Osteoblast (primary cell): ENCODE results near the gene IFT43. TPM values are rescaled to one million over a fixed set of nuclear protein-coding genes. Genes with fewer than 3 reads are reported as not detected.

Source experiments
- DNase-seq: peaks from one replicate; pipeline ENCODE4 v3.0.0; 2011; ENCODE audit warnings: low spot score, mixed read lengths; ENCODE audit not compliant: insufficient read length; ENCODE audit errors: missing footprints
- H2AFZ ChIP-seq: 2 replicates; pipeline ENCODE4 v1.6.0; 2011; ENCODE audit warnings: mild to moderate bottlenecking, low read length
- H3K27ac ChIP-seq: 2 replicates; pipeline ENCODE4 v1.5.1; 2011; ENCODE audit warnings: mild to moderate bottlenecking, low read depth, low read length, moderate library complexity
- H3K27me3 ChIP-seq: 2 replicates; pipeline ENCODE4 v1.6.0; 2012; ENCODE audit warnings: mild to moderate bottlenecking, control low read depth, inconsistent platforms, low read length, moderate library complexity; ENCODE audit not compliant: insufficient read depth
- H3K36me3 ChIP-seq: 2 replicates; pipeline ENCODE4 v1.5.1; 2011; ENCODE audit warnings: mild to moderate bottlenecking, low read length, control low read depth, moderate library complexity; ENCODE audit not compliant: insufficient read depth
- H3K4me1 ChIP-seq: 2 replicates; pipeline ENCODE4 v1.5.1; 2011; ENCODE audit warnings: mild to moderate bottlenecking, low read length, control low read depth, moderate library complexity; ENCODE audit not compliant: insufficient read depth
- H3K4me2 ChIP-seq: 2 replicates; pipeline ENCODE4 v1.6.0; 2011; ENCODE audit warnings: mild to moderate bottlenecking, low read length; ENCODE audit not compliant: insufficient read depth
- H3K4me3 ChIP-seq: fragments of 200-600 bp; sonication (generic); 3 replicates; pipeline ENCODE4 v1.5.1; 2012; ENCODE audit warnings: mild to moderate bottlenecking, low read length, inconsistent platforms; ENCODE audit not compliant: insufficient read depth
- H3K79me2 ChIP-seq: 2 replicates; pipeline ENCODE4 v1.6.0; 2012; ENCODE audit warnings: mild to moderate bottlenecking, low read length, control low read depth, inconsistent platforms; ENCODE audit not compliant: insufficient read depth
- H3K9me3 ChIP-seq: 2 replicates; pipeline ENCODE4 v1.5.1; 2011; ENCODE audit warnings: low read depth, low read length, control low read depth
- H4K20me1 ChIP-seq: 2 replicates; pipeline ENCODE4 v1.6.0; 2012; ENCODE audit warnings: mild to moderate bottlenecking, low read length, control low read depth; ENCODE audit not compliant: insufficient read depth
- CTCF ChIP-seq: IDR thresholded peaks from 2 replicates; pipeline ENCODE4 v1.5.1; 2011; ENCODE audit warnings: mild to moderate bottlenecking, low read depth, low read length, moderate library complexity; ENCODE audit errors: extremely low read depth
- total RNA-seq: library from RNA; depleted of rRNA; stranded (reverse); fragments of >200 nt; gene quantifications from 2 replicates; pipeline ENCODE4 v1.2.3, GENCODE V29; 2012

IFT43 gene
- total RNA-seq, 1 donor: 32.6 TPM

- no peak for DNase-seq
- H3K9me3 ChIP-seq: no peaks in the 10 kb centered on the region
- no peaks in the 10 kb centered on the region for H3K79me2 ChIP-seq
- no peaks in the 10 kb centered on the region for H3K36me3 ChIP-seq
- H3K4me3 ChIP-seq: peak overlapping the region; percentile 86
- H3K27ac ChIP-seq: no peak overlapping the region
- H3K4me1 ChIP-seq: peaks cover 32% of the 10 kb centered on the region
- TF ChIP-seq CTCF: no peak
- peak overlapping the region; percentile 94 for H3K4me2 ChIP-seq
- H3K27me3 ChIP-seq: no peaks in the 10 kb centered on the region
- H2AFZ ChIP-seq: peak overlapping the region; percentile 76
- H4K20me1 ChIP-seq: no peaks in the 10 kb centered on the region
These were observed 5.7 kb upstream of the IFT43 start for GRCh38 chr14:75979648-75980565.

- H3K36me3 ChIP-seq: no peaks in the 10 kb centered on the region
- H3K27me3 ChIP-seq: no peaks in the 10 kb centered on the region
- peaks cover 2% of the 10 kb centered on the region for H3K79me2 ChIP-seq
- H3K9me3 ChIP-seq: no peaks in the 10 kb centered on the region
- H3K4me1 ChIP-seq: peaks cover 36% of the 10 kb centered on the region
- peak overlapping the region; percentile 70 for H2AFZ ChIP-seq
- no peak for TF ChIP-seq CTCF
- H4K20me1 ChIP-seq: no peaks in the 10 kb centered on the region
- peak overlapping the region; percentile 86 for H3K4me3 ChIP-seq
- peak; percentile 84 for DNase-seq
- peak overlapping the region; percentile 85 for H3K27ac ChIP-seq
- peak overlapping the region; percentile 94 for H3K4me2 ChIP-seq
These were observed 4.7 kb upstream of the IFT43 start for GRCh38 chr14:75980856-75981255.

GRCh38 chr14:75981426-75982265 lies 3.9 kb upstream of the IFT43 start, which contains the start of gene TGFB3:
Gene TGFB3, minus strand, starts transcription at chr14:75981995. Its CDS starts 1,102 bp downstream, at chr14:75980893.
- Histone ChIP-seq H3K36me3 (no peaks in the 10 kb centered on the region), H3K27ac (peak within 1 kb of the TSS; percentile 85), H3K4me3 (peak within 1 kb of the TSS; percentile 86), H3K27me3 (no peaks in the 10 kb centered on the region), H3K79me2 (peaks cover 10% of the 10 kb centered on the region), H3K4me2 (peak within 1 kb of the TSS; percentile 94), H3K4me1 (peaks cover 41% of the 10 kb centered on the region), H3K9me3 (no peaks in the 10 kb centered on the region), H2AFZ (peak within 1 kb of the TSS; percentile 93), H4K20me1 (no peaks in the 10 kb centered on the region)
- no peak for TF ChIP-seq CTCF
- DNase-seq: peak; percentile 94
